ENCODE results near the gene LMLN.
"Not testable (repeated sequence)": the region's sequence is repeated elsewhere in the genome, so short reads cannot be mapped to it uniquely, and the experiment has no call there.

LMLN gene

DNA sequence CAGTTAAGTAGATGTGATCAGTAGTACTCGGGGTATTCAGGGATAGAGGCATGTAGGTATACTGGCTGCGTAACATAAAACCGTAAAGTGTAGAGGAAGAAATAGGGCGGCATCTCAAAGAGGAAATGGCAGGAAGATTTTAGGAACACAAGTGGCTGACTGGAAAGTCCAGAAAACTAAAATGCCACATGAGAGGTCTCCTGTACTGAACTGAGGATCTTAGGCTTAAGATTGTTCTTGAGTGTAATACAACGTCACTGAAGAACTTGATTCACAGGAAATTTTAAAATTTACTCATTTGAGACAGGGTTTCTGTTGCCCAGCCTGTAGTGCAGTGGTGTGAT lies 2.3 kb upstream of the LMLN start:
- no peak for DNase-seq

DNA sequence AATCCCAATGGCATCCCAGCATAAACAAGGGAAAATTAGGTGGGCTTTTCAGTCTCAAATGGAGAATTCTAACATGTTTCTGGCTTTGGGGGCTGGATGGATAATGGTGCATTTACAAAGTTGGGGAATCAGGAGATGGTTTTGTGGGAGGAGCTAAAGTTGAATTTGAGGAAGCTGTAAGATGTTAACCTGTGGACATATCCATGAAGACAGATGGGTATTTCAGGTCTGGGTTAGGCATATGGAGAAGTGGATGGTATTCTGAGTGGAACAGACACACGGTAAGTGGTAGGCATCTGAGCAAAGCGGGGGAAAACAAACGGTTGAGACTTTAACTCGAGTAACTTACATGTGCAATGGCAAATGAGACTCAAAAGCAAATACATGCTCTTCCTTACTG lies 1.7 kb upstream of the LMLN start:
- no peak for DNase-seq

GRCh38 chr3:197958848-197959247 lies 1.2 kb upstream of the LMLN start:
- not testable (repeated sequence) for DNase-seq

- no peak for DNase-seq
Measured at GRCh38 chr3:197959500-197959890, 522 bp upstream of the LMLN start.

- DNase-seq, result no peak
Measured at GRCh38 chr3:197960694-197961581, 921 bp downstream of the LMLN start.

GRCh38 chr3:197961582-197961945 lies 1.5 kb downstream of the LMLN start:
- no peak for DNase-seq

DNA sequence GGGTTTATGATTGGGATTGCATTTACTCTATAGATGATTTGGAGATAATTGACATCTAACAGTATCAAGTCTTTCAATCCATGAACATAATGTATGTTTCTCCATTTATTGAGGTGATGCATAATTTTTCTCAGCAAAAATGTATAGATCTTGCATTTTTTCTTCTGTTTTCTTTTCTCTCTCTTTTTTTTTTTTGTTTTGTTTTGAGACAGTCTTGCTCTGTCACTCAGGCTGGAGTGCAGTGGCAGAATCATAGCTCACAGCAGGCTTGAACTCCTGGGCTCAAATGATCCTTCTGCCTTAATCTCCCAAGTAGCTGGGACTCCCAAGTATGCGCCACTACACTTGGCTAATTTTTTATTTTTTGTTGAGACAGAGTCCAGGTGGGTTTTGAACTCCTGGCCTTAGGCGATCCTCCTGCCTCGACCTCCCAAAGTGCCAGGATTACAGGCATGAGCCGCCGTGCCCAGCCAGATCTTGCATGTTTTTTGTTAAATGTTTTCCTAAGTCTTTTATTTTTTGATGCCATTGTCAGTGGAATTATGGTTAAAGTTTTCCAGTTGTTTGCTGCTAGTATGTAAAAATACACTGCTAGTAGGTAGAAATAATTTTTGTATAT lies 3.1 kb downstream of the LMLN start:
- DNase-seq, result no peak

DNA sequence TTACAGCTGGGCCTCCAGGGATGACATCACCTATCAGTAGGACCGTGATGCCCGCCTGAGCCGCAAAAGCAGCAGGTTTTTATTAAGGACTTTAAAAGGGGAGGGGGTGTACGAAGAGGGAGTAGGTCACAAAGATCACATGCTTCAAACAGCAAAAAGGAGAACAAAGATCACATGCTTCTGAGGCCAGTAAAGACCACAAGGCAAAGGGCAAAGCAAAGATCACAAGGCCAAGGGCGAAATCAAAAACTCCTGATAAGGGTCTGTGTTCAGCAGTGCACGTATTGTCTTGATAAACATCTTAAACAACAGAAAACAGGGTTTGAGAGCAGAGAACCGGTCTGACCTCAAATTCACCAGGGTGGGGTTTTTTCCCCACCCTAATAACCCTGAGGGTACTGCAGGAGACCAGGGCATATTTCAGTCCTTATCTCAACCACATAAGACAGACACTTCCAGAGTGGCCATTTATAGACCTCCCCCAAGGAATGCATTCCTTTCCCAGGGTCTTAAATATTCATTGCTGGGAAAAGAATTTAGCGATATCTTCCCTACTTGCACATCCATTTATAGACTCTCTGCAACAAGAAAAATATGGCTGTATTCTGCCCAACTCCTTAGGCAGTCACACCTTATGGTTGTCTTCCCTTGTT lies 7.4 kb downstream of the LMLN start:
- not testable (repeated sequence) for DNase-seq

DNA sequence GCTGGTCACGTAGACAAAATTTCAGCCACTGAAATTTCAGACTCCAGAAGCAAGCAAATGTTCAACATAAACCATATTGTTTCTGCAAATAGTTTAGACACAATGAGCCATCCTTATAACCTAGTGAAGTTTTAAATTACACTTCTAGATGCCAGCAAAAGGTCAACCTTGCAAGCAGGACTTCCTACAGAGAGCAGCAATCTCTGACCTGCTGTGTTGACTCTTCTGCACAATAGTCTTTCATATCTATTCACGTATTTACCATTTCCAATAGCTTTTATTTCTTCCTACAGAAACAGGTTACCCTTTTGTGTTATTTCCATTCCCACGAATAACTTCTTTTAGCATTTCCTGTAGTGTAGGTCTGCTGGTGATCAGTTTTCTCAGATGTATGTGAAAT lies 10.6 kb downstream of the LMLN start:
- DNase-seq, result no peak

DNA sequence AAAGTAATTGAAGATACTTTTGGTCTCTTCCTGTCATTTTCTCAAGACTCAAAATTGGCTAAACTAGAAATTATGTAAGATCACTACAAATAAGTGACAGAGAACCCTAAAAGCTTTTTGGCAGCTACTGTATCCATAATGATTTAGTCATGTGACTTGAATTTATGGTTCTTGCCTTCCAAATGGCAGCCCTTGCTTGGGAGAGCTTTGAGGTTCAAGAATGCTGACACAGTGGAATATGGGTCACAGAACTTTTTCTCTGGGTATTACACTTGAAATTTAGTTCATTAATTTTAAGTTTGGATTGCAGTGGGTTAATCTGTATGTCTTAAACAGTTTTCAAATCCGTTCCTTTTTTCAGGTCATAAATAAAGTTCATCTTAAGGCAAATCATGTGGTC lies 14.0 kb downstream of the LMLN start:
- DNase-seq, result no peak

- no peak for DNase-seq
Measured at GRCh38 chr3:197975311-197975710, 15.3 kb downstream of the LMLN start.

- DNase-seq, result no peak
Measured at GRCh38 chr3:197983076-197983475, 23.1 kb downstream of the LMLN start.

DNA sequence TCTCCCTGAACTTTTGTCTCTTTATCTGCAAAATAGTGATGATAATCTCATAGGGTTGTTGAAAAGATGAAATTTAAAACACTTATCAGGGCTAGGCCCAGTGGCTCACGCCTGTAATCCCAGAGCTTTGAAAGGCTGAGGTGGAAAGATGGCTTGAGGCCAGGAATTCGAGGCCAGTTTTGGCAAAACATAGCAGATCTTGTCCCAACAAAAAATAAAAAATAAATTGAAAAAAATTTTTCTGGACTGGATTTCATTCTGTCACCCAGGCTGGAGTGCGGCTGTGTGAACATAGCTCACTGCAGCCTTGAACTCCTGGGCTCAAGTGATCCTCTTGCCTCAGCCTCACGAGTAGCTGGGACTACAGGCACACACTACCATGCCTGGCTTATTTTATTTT lies 29.6 kb downstream of the LMLN start:
- DNase-seq, result no peak

DNA sequence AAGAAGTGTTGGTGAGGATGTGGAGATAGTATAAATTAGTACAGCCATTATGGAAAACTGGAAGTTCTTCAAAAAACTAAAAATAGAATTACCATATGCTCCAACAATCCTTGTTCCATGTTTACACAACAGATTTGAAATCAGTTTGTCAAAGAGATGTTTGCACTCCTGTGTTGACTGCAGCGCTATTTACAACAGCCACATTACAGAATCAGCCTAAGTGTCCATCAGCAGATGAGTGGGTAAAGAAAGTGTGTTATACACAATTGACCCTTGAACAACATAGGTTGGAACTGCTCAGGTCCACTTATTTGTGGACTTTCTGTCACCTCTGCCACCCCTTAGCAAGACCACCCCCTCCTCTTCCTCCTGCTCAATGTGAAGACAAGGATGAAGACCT lies 34.7 kb downstream of the LMLN start:
- no peak for DNase-seq

DNA sequence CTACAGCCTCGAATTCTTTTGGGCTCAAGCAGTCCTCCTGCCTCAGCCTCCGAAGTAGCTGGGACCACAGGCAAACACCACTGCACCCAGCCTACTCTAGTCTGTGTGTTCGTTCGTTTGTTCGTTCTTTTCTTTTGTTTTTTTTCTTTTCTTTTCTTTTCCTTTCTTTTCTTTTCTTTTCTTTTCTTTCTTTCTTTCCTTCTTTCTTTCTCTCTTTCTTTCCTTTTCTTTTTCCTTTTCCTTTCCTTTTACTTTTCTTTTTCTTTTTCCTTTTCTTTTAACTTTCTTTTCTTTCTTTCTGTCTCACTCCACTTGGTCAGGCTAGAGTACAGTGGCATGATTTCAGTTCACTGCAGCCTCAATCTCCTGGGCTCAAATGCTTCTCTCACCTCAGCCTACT lies 36.8 kb downstream of the LMLN start:
- DNase-seq, result no peak

DNA sequence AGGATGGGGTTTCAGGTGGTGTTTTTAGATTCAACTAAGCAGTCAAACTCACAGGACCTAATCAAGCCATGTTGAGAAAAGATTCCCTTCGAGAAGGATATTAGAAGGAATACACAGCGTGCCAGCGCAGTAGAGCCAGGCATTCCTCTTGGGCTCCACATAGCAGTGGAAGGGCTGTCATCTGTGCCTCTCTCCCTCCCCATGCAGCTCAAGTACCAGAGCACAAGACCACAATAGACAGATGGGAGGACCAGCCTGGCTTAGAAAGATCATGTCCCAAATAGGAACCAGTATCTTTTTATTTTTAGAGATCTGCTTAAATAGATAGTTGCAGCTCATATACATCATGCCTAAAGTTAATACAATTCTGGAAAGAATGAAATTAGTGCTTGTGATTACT lies 37.9 kb downstream of the LMLN start:
- DNase-seq, result no peak

GRCh38 chr3:198017090-198017489 lies 57.1 kb downstream of the LMLN start:
- no peak for DNase-seq

DNA sequence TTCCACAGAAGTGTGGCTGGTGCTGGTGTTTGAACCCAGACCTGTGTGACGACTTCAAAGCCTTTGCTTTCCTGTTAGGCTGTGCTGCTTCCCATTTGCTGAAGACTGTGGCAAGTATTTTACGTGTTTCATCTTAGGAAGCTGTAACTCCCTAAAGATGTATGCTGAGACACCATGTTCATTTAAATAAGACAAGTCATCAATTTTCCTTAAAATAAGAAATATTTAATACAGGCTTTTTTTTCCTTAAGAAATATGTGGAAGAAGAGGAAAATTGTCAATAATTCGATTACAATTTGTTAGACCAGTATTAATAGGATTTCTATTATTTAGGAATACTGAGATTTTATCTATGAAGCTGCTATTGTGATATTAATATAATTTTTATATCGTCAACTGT lies 58.4 kb downstream of the LMLN start:
- DNase-seq, result no peak

DNA sequence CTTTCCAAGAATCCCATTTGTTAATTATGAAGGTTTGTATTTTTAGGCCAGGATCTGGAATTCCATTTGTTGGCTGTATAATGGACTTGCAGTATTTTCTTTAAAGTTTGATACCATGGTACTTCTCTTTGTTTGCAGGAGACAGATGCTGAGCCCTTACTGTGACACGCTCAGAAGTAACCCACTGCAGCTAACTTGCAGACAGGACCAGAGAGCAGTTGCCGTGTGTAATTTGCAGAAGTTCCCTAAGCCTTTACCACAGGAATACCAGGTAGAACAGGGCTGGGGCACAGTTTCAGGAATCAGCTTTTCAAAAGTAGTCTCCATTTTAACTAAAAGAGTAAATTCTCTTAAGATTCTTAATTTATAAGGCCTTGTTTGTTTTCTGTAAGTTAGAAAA lies 59.1 kb downstream of the LMLN start:
- DNase-seq, result no peak

DNA sequence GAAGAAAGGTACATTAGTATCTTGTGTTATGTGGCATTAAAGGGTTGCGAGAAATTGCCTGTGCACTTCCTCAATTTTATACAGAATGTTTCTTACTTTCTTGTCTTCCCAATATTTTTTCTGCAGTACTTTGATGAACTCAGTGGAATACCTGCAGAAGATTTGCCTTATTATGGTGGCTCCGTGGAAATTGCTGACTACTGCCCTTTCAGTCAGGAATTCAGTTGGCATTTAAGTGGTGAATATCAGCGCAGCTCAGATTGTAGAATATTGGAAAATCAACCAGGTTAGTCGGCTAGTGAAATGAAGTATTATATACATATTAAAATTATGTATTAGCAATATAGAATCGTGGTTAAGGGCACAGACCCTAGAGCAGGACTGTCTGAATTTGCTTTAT lies 61.3 kb downstream of the LMLN start:
- DNase-seq, result no peak

- no peak for DNase-seq
Measured at GRCh38 chr3:198022604-198023003, 62.6 kb downstream of the LMLN start.

- DNase-seq, result no peak
Measured at GRCh38 chr3:198025644-198026043, 65.6 kb downstream of the LMLN start.

- DNase-seq, result no peak
Measured at GRCh38 chr3:198026620-198027019, 66.6 kb downstream of the LMLN start.

GRCh38 chr3:198027045-198027798 lies 67.2 kb downstream of the LMLN start:
- no peak for DNase-seq
